Nucleus accumbens (tissue), 56 donors: Measurements from ENCODE around the gene UQCC3.
"Not testable (repeated sequence)": the region's sequence is repeated elsewhere in the genome, so short reads cannot be mapped to it uniquely, and the experiment has no call there.

Source experiments
- DNase-seq, 56 donors: peaks; one replicate each; lab custom pipeline; 2025; lab: John Stamatoyannopoulos, UW

UQCC3 gene

DNA sequence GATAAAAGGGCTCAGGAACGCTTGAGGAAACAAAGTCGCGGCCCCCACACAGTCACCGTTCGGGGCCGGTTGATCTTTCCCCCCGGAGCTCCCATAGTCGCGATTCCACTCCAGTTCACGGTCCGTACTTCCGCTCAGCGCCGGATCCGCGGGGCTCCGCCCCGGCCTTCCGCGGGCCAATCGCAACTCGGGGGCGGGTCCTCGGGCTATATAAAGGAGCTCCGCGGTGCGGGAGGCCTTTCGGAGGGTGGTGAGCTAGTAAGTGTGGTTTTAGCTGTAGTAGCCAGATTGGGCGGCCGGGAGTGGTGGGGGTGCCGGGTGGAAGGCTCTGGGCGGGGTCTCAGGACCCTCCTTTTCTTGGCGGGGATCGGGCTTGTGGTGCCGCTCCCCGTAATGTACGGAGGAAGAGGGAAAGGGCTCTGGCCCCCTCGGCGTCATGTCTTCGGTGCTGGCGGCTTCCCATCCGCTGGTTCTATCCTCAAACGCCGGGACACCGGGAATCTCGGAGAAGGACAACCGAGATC lies 6.3 kb upstream of the UQCC3 start, which contains the start of the genes C11orf98 and CSKMT:
Gene C11orf98 (minus strand): TSS at position 136 of the 524 bp plus-strand sequence. CDS start 41 bp downstream, at position 95.
Gene CSKMT (plus strand): TSS at position 238 of the 524 bp plus-strand sequence. CDS start 568 bp downstream, outside the sequence.
- peak; percentile 62 to 97 (median 93) for DNase-seq

DNA sequence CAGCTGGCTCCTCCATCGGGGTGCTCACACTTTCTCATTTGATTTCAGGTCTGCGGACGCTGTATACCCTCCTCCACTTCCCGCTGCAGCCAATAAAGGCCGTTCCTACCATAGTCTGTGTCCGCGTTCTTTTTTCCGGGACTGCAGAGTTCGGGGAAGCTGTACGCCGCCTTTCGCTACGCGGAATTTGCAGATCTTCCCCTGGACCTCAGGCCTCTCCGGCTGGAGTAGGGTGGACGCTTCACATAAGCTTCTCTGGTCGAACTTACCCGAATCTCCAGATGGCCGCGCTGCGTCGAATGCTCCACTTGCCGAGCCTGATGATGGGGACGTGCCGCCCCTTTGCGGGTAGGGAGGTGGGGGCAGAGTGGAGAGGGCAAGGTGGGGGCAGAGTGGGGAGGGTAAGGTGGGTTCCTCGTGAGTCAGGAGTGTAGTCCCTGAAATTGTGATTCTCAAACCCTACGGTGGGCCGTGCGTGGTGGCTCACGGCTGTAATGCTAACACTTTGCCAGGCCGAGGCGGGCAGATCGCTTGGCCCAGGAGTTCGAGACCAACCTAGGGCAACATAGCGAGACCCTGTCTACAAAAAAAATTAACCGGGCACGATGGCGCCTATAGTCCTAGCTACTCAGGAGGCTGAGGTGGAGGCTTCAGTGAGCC lies 5.7 kb upstream of the UQCC3 start:
- peak in 28 of 56 donors; percentile 14 to 79 (median 52) for DNase-seq

DNA sequence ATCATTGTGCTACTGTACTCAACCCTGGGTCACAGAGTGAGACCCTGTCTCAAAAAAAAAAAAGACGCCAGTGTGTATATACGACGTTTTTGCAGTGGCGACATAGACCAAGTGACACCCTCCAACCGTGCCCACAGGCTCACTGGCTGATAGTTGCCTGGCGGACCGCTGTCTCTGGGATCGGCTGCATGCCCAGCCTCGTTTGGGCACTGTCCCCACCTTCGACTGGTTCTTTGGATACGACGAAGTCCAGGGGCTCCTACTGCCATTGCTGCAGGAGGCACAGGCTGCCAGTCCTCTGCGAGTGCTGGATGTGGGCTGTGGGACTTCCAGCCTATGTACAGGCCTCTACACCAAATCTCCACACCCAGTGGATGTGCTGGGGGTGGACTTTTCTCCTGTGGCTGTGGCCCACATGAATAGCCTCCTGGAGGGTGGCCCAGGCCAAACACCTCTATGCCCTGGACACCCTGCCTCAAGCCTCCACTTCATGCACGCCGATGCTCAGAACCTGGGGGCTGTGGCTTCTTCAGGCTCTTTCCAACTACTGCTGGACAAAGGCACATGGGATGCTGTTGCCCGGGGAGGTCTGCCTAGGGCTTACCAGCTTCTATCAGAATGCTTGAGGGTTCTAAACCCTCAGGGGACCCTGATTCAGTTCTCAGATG lies 5.1 kb upstream of the UQCC3 start:
- no peak for DNase-seq

DNA sequence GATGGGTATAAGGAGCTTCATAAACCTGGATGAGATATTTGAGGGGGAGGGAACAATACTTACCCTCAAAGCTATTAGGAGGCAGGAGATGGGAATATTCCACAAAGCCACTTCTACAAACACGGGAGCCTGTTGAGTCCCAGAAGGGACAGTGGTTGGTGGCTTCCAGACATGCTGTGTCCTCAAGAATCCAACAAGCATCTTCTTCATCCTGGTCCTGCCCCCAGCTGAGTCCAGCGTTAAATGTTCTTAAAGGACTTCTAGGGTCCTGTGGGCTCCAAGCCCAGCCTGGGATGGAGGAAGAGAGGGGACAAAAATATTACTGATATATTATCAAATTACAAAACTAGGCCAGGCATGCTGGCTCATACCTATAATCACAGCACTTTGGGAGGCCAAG lies 4.0 kb upstream of the UQCC3 start:
- DNase-seq: no peak

DNA sequence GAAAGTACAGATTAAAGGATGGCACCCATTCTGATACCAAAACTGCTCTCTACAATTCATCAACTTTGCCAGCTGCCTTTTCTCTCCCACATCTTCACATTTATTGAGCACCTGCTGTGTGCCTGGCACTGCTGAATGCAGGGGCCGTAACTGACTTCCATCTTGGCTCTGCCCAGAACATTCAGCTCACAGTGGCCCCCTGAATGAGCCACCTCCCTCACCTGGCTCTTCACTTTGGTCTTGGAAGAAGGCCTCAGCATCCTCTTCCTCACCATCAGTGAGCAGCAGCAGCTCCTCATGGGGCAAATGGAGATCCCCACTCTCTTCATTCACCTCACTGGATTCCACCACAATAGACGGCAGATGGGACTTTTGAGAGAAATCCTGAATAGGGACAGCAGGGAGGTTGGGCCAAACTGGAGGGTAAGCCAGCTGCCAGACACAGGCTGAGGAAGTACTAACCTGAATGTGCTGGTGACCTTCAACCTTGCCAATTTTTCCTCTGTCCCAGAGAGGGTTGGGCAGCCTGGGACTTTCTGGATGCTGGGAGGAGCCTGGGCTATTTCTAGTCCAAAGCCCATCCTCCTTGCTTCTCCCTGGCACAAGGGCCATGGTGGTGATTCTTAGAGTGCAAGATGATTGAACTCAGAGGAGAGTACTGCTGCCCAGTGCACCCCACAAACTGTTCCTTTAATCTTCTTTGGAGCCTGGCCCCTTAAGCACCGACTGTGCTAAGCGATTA lies 1.9 kb upstream of the UQCC3 start:
- DNase-seq: no peak

DNA sequence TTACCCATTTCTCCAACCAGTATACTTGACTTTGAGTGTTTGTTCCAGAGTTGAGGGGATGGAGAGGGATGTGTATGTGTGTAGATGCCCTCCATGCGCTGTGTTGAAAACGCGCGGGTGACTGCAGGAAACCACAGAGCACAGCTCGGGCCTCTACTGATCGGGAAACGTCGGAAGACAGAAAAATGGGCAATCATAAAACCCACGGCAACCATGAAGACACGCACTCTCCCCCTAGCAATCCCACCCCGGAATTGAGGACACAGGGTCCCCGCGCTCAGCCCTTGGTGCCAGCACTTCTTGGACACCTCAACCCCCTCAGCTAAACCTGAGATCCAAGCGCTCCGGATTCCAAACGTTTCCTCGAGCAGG lies 251 bp upstream of the UQCC3 start:
- peak in 1 of 56 donors; percentile 61 for DNase-seq

DNA sequence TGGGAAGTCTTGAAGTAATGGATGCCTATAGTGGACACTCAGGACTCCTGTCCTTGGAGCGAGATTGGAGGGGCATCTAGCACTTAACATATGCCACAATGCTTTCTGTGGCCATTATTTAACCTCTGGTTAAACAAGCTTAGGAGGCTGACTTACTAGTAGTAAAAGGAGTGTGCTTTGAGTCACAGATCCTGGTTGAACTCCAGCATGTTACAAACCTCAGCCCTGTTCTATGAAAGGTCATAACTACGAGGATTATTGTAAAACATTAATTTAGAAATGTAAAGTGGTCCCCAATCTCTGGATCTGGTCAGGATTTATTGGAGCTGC lies 1.7 kb downstream of the UQCC3 start:
- no peak for DNase-seq

DNA sequence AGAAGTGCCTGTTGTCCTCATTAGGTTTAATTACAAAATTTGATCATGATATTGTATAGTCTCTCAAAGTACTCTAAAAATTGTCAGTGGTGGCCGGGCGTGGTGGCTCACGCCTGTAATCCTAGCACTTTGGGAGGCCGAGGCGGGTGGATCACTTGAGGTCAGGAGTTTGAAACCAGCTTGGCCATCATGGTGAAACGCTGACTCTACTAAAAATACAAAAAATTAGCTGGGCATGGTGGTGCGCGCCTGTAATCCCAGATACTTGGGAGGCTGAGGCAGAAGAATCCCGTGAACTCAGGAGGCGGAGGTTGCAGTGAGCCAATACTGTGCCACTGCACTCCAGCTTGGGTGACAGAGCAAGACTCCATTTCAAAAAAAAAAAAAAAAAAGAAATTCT lies 3.9 kb downstream of the UQCC3 start:
- DNase-seq: not testable (repeated sequence)

DNA sequence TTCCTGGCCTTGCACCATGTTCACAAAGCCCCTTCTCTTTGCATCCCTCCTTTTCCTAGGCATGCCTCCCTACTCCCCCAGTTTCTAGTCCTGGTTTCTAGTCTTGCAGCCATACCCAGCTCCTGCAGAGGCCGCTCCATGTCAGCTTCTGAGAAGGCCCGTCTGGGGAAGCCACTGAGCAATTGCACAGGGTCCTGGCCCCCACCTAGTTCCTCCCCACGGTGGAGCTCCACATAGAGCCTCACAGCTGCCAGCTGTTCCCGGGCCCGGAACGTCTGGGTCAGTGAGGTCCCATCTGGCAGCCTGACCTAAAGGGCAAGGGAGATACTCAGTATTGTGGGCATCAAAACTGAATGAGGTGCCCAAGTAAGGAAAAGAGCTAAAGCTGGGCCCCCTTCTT lies 5.2 kb downstream of the UQCC3 start:
- no peak for DNase-seq

DNA sequence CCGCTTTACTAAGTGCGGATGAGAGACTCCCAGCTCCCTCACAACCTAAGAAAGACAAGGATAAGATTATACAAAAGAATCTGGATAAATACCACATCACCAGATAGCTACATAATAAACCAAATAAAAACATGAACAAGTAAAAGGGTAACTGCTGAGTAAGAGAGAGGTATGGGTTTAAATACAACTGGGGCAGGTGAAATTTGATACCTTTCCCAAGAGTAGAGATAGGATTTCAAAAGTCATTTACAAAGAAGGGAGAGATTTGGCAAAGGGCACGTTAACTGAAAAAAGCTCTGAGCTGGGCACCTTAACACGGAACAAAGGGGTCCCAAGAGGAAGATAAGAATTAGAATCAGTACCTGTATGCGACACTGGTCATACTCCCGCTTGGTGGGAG lies 5.7 kb downstream of the UQCC3 start:
- DNase-seq: no peak

DNA sequence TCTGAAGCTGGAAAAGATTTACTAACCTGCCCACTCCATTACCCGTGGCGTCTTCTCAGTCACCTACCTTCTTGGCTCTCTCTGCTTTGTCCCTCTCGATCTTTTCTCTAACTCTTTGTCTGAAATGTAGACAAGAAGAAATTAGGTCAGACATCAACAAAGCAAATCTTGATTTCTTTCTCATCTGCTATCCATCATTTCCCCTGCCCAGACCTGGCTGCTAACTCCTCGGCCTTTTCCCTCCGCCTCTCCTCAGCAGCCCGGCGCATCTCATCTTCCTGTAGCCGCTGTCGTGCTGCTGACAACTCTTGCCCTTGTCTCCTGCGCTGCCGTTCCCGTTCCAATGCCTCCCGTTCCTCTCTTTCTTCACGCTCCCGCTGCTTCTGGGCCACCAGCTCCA lies 6.2 kb downstream of the UQCC3 start:
- no peak for DNase-seq

DNA sequence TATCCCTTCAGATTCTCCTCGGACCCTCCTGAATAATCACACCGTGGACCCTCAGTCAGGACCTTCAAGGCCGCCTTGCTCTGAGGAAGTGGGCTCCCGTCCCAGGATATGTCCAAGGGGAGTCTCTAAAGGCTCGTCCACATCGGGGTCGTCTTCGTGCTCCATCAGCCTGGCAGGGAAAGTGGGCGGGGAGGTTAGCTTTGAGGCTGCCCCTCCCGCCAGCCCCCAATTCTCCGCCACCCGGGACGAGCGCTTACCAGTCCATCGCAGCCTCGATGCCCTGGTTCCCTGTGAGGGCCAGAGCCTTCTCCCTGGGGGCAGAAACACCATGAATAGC lies 6.9 kb downstream of the UQCC3 start:
- no peak for DNase-seq

DNA sequence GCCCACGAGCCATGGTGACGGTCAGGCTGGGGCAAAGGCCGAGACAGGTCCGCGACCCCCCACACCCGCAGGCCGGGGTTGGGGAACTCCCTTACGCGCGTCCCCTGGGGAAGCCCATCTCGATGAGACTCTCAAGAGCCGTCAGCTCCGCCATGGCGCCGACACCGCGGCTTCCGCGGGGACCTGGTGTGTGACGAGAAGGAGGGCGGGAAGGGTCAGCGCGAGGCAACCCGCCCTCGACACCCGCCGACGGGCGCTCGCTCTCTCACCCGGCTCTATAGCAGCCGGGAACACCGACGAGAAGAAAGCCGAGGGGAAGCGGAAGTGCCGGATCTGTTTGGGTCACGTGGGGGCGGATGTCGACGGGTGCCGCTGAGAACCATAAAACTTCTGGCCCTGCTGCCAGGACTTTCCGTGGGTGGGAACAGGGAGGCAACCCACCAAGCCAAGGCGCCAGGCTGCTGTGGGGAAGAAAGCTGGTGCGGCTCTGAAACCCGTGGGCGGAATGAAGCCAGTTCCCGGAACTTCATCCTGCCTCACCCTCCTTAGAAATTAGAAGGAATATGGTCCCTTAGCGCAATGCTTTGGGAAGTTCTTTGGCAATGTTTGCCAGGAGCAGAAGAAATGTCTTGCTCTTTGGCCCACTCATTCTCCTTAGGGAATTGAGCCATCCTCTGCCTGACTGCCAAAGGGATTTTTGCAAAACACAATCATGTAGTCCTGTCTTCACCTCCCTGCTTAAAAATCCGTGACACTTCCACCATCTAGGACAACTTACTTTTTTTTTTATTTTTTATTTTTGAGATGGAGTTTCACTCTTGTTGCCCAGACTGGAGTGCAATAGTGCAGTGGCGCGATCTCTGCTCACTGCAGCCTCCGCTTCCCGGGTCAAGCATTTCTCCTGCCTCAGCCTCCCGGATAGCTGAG lies 7.6 kb downstream of the UQCC3 start, which contains the start of gene UBXN1:
Gene UBXN1 (minus strand): TSS at position 304 of the 927 bp plus-strand sequence. CDS start 150 bp downstream, at position 154.
- peak in 54 of 56 donors; percentile 45 to 93 (median 84) for DNase-seq

DNA sequence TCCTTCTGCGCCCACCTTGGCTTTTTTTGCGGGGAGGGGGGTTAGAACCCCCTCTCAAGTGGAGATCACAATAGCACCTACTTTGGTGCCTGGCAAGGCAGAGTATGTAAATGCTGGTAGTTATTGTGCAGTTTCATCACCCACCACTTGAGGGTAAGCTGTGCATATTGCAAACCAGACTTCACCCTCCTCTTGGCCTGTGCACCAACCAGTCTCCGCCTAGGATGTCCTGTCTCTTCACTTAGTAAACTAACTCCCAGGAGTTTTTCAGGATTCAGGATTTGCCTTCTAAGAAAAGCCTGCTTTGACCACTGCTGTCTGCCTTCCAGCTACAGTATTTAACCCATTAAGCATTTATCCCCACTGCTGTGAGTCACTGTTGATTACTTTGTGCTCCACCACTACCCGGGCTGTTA lies 9.4 kb downstream of the UQCC3 start:
- DNase-seq: no peak

DNA sequence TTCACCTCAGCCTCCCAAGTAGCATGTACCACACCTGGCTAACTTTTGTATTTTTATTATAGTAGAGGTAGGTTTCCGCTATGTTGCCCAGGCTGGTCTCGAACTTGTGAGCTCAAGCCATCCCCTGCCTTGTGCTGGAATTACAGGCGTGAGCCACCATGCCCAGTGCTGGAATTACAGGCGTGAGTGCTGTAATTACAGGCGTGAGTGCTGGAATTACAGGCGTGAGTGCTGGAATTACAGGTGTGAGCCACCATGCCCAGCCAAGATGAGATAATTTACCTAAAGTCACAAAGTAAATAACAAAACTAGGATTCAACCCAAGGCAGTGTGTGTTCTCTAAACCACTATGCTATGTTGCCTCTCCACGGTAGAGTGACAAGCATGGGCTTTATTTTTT lies 11.0 kb downstream of the UQCC3 start:
- DNase-seq: no peak

DNA sequence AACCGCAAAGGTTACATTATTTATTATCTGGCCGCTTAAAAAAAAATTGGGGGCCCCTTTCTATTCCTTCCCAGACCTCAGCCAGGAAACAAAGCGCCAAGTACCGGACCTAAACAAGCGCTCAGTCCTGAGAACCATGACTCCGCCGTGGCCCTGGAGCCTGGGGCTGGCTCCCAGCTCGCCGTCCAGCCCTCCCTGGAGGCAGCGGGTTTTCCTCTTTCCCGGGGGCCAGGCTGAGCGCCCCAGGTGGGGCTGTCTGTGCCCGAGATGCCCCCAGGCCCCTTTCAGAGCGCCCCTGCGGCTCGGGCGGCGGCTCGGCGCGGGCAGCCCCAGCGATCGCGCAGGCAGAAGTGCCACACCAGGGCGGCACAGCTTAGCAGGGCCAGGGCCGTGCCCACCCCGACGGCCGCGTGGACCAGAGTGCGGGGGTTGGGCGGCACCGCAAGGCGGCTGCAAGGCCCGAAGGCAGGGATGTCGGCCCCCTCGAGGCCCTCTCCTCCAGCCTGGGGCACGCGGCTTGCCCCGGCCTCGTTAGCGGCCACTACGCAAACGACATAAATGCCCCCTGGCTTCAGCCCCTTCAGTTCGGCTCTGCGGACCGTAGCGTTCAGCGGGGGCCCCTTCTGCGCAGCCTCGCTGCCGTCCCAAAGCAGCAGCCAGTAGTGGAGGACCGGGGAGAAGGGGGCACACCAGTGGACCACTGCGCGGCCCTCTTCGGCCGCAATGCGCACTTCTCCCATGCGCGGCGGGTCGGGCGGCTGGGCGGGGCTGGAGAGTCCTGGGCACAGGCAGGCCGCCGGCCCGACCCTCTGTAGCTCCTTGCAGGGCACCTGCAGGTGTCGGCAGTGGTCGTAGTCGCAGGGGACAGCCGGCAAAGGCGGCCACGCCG lies 16.3 kb downstream of the UQCC3 start:
- DNase-seq: no peak

DNA sequence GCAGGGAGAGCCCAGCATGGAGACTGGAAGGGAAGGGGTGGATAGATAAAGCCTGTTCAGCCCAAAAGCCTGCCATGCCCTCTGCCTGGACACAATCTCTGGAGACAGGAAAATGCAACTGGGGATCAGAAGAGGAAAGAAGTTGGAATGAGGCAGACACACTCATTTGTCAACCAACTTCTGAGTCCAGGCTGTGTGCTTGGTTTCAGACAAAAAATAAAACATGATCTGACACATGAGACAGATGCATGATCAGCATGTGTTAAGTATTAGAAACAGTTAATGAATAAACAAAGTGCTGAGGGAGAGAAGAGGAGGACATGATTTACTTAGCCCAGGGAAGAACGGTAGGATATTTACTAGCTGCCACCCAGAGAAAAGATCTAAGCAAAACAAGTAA lies 17.0 kb downstream of the UQCC3 start:
- DNase-seq: no peak

DNA sequence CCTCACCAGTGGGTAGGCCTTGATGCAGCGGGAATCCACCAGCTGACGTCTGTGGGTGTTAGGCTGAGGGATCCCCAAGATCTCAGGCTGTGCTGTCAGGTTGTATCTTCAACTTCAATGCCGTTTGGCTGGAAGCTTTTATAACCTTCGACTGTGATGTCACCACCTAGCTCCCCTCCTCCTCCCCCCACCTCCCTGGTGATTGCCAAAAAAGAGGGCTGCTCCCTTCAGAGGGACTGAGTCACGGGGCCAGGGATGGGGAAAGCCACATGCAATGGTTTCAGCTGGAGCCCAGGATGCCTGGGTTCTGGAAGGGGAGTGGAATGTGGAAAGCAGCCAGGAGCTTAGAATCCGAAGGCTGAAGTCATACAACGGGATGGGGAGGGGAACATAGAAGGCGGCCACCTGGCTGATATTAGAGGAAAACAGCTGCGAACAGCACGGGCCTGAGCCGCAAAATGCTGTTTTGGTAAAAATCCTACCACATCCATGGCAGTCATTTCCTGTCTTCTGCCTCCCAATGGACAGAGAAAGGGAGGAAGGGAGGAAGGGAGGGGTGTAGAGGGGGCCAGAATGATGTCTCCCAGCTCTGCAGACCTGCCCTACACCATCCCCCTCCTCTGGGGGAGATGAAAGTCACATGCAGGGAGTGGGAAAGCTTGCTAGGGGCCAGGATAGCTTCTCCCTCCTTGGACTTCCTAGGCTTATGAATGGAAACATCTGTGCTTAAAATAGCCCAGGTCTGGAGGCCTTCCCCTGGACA lies 18.1 kb downstream of the UQCC3 start, which contains the start of gene LRRN4CL:
Gene LRRN4CL (minus strand): TSS at position 110 of the 763 bp plus-strand sequence. CDS start 1,022 bp downstream, outside the sequence.
- peak in 32 of 56 donors; percentile 7 to 75 (median 38) for DNase-seq
